ENCODE data around the gene RPS6KB1. TPM values are rescaled to one million over a fixed set of nuclear protein-coding genes. Genes with fewer than 3 reads are reported as not detected.

RPS6KB1 gene
- total RNA-seq, 1 experiment from 2014 or later, result 48.4 TPM

GRCh38 chr17:59856859-59857794 is 35.8 kb upstream of the RPS6KB1 start:
- Mint-ChIP-seq H3K9me3 (ENCODE audit: unreplicated experiment) (no peaks in the 10 kb centered on the region), H3K27ac (ENCODE audit: low read depth, unreplicated experiment) (no peak overlapping the region), H3K4me3 (ENCODE audit: unreplicated experiment) (no peak overlapping the region), H3K27me3 (ENCODE audit: insufficient read depth, unreplicated experiment) (no peaks in the 10 kb centered on the region), H3K4me1 (ENCODE audit: insufficient read depth, unreplicated experiment) (peaks cover 15% of the 10 kb centered on the region), H3K36me3 (ENCODE audit: insufficient read depth, unreplicated experiment) (peaks cover 6% of the 10 kb centered on the region)
- BruUV-seq (replicated peaks), result no TSS peak
- TF ChIP-seq, protein P1, sequence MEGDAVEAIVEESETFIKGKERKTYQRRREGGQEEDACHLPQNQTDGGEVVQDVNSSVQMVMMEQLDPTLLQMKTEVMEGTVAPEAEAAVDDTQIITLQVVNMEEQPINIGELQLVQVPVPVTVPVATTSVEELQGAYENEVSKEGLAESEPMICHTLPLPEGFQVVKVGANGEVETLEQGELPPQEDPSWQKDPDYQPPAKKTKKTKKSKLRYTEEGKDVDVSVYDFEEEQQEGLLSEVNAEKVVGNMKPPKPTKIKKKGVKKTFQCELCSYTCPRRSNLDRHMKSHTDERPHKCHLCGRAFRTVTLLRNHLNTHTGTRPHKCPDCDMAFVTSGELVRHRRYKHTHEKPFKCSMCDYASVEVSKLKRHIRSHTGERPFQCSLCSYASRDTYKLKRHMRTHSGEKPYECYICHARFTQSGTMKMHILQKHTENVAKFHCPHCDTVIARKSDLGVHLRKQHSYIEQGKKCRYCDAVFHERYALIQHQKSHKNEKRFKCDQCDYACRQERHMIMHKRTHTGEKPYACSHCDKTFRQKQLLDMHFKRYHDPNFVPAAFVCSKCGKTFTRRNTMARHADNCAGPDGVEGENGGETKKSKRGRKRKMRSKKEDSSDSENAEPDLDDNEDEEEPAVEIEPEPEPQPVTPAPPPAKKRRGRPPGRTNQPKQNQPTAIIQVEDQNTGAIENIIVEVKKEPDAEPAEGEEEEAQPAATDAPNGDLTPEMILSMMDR (IDR thresholded peaks at IDR 0.05; ENCODE audit: unreplicated experiment), result no peak
- intact Hi-C loops (cut with micrococcal nuclease), result no loop called here
- POLR2A ChIA-PET, result interaction anchor here (1.1 to 1.6 kb wide), 5 partner anchors 35 to 93 kb away, joined by 3 to 8 read pairs (median 4); partner anchors contain the start of genes RPS6KB1 and TUBD1
- no peak for DNase-seq (ENCODE audit: unreplicated experiment)
- CTCF ChIA-PET, result interaction anchor here (0.6 to 1.5 kb wide), 8 partner anchors 11 to 189 kb away, joined by 3 to 4 read pairs (median 3); no protein-coding TSS in a partner anchor

DNA sequence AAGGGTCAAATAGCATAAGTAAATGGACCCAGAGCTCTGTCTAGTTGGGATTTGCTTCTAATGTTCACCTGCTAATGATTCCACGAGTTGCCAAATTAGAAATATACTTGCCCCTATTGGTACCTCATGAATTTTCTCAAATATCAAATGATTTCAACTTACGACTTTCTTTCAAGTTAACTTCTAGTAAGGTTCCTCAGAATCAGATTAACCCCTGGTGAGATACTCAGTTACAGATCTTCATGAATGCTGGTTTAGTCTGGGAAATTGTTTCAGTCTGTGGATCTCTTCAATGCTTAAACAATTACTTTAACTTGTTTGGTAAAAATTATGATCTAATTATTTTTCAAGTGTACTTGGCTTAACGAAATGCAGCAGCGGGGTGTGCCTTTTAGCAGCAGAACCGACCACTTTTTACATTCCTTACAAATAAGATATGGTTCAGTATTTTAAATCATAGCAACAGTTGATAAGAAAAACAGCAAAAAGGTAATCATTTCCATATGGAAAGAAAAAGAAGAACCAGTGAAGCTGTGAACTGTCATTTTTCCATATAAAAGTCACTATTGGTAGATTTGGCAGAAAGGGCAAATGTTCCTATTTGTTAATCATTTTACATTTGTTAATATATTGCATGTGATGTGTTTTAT is 34.6 kb upstream of the RPS6KB1 start:
- TF ChIP-seq, protein P1 (IDR thresholded peaks at IDR 0.05; ENCODE audit: unreplicated experiment), result no peak
- intact Hi-C loops (cut with micrococcal nuclease), result loop anchor here (2.0 kb wide), 1 partner anchor 337 kb away; no protein-coding TSS in a partner anchor
- no TSS peak for BruUV-seq (replicated peaks)
- Mint-ChIP-seq H3K27me3 (ENCODE audit: insufficient read depth, unreplicated experiment) (no peaks in the 10 kb centered on the region), H3K9me3 (ENCODE audit: unreplicated experiment) (no peaks in the 10 kb centered on the region), H3K4me3 (ENCODE audit: unreplicated experiment) (no peak overlapping the region), H3K4me1 (ENCODE audit: insufficient read depth, unreplicated experiment) (peaks cover 9% of the 10 kb centered on the region), H3K36me3 (ENCODE audit: insufficient read depth, unreplicated experiment) (peaks cover 12% of the 10 kb centered on the region), H3K27ac (ENCODE audit: low read depth, unreplicated experiment) (no peak overlapping the region)
- no peak for DNase-seq (ENCODE audit: unreplicated experiment)
- ChIA-PET POLR2A (interaction anchor here (0.6 to 1.8 kb wide), 7 partner anchors 11 to 239 kb away, joined by 3 to 9 read pairs (median 6); partner anchors contain the start of genes PTRH2 and VMP1), CTCF (interaction anchor here (0.6 to 2.9 kb wide), 12 partner anchors 9 to 348 kb away, joined by 3 to 46 read pairs (median 4); no protein-coding TSS in a partner anchor)

DNA sequence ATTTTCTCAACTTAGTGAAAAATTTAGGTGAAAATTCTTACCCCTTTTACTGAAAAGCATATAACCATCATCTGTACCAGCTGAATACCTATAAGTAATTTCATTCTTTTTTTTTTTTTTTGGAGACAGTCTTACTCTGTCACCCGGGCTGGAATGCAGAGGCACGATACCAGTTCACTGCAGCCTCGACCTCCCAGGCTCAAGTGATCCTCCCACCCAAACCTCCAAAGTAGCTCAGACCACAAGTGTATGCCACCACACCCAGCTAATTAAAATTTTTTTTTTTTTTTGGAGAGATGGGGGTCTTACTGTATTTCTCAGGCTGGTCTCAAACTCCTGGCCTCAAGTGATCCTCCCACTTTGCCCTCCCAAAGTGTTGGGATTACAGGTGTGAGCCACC is 34.0 kb upstream of the RPS6KB1 start:
- TF ChIP-seq, protein P1 (IDR thresholded peaks at IDR 0.05; ENCODE audit: unreplicated experiment), result no peak
- ChIA-PET POLR2A (interaction anchor here (0.6 to 1.8 kb wide), 13 partner anchors 10 to 240 kb away, joined by 3 to 9 read pairs (median 5); partner anchors contain the start of genes PTRH2 and VMP1), CTCF (interaction anchor here (0.6 to 2.9 kb wide), 12 partner anchors 9 to 177 kb away, joined by 3 to 46 read pairs (median 4); no protein-coding TSS in a partner anchor)
- peaks cover 10% of the 10 kb centered on the region for H3K36me3 Mint-ChIP-seq (ENCODE audit: insufficient read depth, unreplicated experiment)
- no peak overlapping the region for H3K27ac Mint-ChIP-seq (ENCODE audit: low read depth, unreplicated experiment)
- no TSS peak for BruUV-seq (replicated peaks)
- intact Hi-C loops (cut with micrococcal nuclease), result loop anchor here (1.0 to 2.0 kb wide), 3 partner anchors 106 to 338 kb away; no protein-coding TSS in a partner anchor
- peaks cover 5% of the 10 kb centered on the region for H3K4me1 Mint-ChIP-seq (ENCODE audit: insufficient read depth, unreplicated experiment)
- H3K9me3 Mint-ChIP-seq (ENCODE audit: unreplicated experiment), result no peaks in the 10 kb centered on the region
- H3K4me3 Mint-ChIP-seq (ENCODE audit: unreplicated experiment), result no peak overlapping the region
- no peak for DNase-seq (ENCODE audit: unreplicated experiment)
- no peaks in the 10 kb centered on the region for H3K27me3 Mint-ChIP-seq (ENCODE audit: insufficient read depth, unreplicated experiment)

All from MCF 10A (cell line).